ENCODE data around the gene UQCR11.

UQCR11 gene

DNA sequence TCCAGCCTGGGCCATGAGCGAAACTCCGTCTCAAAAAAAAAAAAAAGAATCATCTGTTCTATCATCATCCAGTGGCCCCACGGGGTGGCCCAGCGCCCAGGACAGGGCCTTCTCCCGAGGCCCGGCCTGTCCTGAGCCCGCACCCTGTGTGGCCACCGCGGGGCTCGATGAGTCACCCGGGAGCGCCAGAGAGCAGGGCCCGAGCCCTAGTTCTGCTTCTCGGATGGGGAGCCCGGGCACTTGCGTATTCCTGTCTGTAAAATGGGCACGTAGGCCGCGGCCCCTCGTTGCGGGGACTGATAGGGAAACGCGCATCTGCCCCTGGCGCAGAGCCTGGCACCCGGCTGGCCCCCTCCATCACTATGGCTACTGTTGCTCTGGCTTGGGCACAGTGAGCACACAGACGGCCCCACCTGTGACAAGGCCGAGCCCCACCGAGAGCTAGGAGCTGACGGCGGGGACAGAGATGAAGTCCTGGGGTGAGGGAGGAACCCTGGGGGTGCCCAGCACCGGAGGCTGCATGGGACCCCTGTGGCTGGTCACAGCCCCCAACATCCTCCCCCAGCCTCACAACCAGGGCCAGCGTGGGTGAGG lies 21.3 kb upstream of the UQCR11 start:
- peaks cover 32% of the 10 kb centered on the region for H3K36me3 Mint-ChIP-seq
- no peaks in the 10 kb centered on the region for H3K9me3 Mint-ChIP-seq

GRCh38 chr19:1624458-1624857 lies 19.2 kb upstream of the UQCR11 start:
- H3K27me3 Mint-ChIP-seq: no peaks in the 10 kb centered on the region
- peaks cover 40% of the 10 kb centered on the region for H3K4me1 Mint-ChIP-seq
- H3K9me3 Mint-ChIP-seq: no peaks in the 10 kb centered on the region
- no peak overlapping the region for H3K4me3 Mint-ChIP-seq
- peak; percentile 66 for ATAC-seq
- peaks cover 40% of the 10 kb centered on the region for H3K36me3 Mint-ChIP-seq
- H3K27ac Mint-ChIP-seq: no peak overlapping the region

More for the DNA sequence above, 21.3 kb upstream of the UQCR11 start:
- Mint-ChIP-seq H3K4me1 (peaks cover 24% of the 10 kb centered on the region), H3K27me3 (no peaks in the 10 kb centered on the region), H3K27ac (peak overlapping the region; percentile 32), H3K4me3 (no peak overlapping the region)
- ATAC-seq: no peak

- H3K36me3 Mint-ChIP-seq: peaks cover 54% of the 10 kb centered on the region
- peaks cover 57% of the 10 kb centered on the region for H3K4me1 Mint-ChIP-seq
- ATAC-seq: no peak
- H3K27ac Mint-ChIP-seq: peak overlapping the region; percentile 36
- H3K27me3 Mint-ChIP-seq: no peaks in the 10 kb centered on the region
- no peaks in the 10 kb centered on the region for H3K9me3 Mint-ChIP-seq
- no peak overlapping the region for H3K4me3 Mint-ChIP-seq
Measured at GRCh38 chr19:1622541-1622940, 17.3 kb upstream of the UQCR11 start.

- Mint-ChIP-seq H3K9me3 (no peaks in the 10 kb centered on the region), H3K36me3 (peaks cover 59% of the 10 kb centered on the region), H3K4me3 (no peak overlapping the region), H3K4me1 (peaks cover 62% of the 10 kb centered on the region), H3K27ac (no peak overlapping the region), H3K27me3 (no peaks in the 10 kb centered on the region)
- ATAC-seq: no peak
Measured at GRCh38 chr19:1622007-1622406, 16.7 kb upstream of the UQCR11 start.

GRCh38 chr19:1621574-1621973 lies 16.3 kb upstream of the UQCR11 start:
- no peak for ATAC-seq
- Mint-ChIP-seq H3K27me3 (no peaks in the 10 kb centered on the region), H3K9me3 (no peaks in the 10 kb centered on the region), H3K4me3 (no peak overlapping the region), H3K27ac (peak overlapping the region; percentile 49), H3K4me1 (peaks cover 66% of the 10 kb centered on the region), H3K36me3 (peaks cover 63% of the 10 kb centered on the region)

DNA sequence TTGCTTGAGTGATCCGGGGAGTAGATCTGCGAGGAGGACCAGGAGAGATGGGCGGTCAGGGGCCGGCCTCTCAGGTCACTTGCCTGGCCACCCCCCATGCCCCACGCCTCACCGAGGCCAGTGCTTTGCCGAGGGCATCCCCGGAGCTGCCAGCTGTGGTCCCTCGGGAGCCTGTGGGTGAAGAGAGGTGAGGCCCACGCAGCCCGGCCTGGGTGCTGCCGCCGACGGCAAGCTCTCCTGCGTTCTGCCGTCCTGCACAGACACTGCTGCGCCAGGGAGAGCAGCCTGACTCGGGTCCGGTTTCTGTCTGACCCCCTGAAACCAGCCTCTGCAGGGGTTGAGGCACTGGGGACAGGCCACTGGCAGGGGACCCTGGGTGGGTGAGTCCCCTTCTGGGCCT lies 15.8 kb upstream of the UQCR11 start:
- peaks cover 65% of the 10 kb centered on the region for H3K36me3 Mint-ChIP-seq
- peak; percentile 42 for ATAC-seq

DNA sequence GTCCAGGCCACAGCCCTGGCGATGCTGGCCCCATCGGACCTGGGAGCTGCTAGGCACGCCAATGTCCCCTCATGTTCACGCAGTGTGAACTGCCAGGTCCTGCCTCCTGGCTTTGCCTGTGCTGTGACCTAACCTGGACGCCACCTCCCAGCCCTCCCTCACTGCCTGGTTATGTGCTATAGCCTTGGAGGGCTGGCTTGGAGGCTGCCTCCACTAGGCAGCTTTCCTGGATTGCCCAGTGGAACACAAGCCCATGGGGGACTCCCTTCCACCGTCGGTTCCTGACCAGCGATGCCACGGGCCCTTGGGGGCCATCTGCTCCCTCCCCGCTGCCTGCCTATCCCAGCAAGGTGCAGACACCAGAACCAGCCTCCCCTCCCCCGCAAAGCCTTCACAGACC lies 15.2 kb upstream of the UQCR11 start:
- Mint-ChIP-seq H3K36me3 (peaks cover 65% of the 10 kb centered on the region), H3K9me3 (no peaks in the 10 kb centered on the region), H3K4me3 (no peak overlapping the region), H3K4me1 (peaks cover 61% of the 10 kb centered on the region), H3K27ac (peak overlapping the region; percentile 49), H3K27me3 (no peaks in the 10 kb centered on the region)
- ATAC-seq: no peak

More for the DNA sequence above, 15.8 kb upstream of the UQCR11 start:
- Mint-ChIP-seq H3K4me1 (peaks cover 66% of the 10 kb centered on the region), H3K27me3 (no peaks in the 10 kb centered on the region), H3K4me3 (no peak overlapping the region), H3K9me3 (no peaks in the 10 kb centered on the region), H3K27ac (peak overlapping the region; percentile 49)

DNA sequence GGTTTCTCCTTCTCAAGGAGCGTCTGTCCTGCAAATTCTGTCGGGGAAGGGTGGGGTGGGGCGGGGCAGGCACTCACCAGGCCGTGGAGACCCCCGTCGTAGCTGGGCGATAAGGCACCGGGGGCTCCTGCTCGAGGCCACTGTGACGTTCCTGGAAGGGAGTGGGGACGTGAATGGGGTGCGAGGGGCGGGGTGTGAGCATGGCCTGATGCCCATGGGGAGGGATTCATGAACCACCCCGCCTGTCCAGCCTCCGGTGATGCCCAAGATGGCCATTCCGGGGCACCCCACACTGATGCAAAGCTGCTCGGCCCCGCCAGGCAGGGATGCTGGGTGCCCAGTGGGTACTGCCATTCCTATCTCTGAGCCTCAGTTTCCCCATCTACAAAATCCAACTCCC lies 14.4 kb upstream of the UQCR11 start:
- Mint-ChIP-seq H3K4me3 (no peak overlapping the region), H3K27me3 (no peaks in the 10 kb centered on the region), H3K27ac (peak overlapping the region; percentile 13), H3K9me3 (no peaks in the 10 kb centered on the region), H3K36me3 (peaks cover 65% of the 10 kb centered on the region), H3K4me1 (peaks cover 57% of the 10 kb centered on the region)
- ATAC-seq: no peak

DNA sequence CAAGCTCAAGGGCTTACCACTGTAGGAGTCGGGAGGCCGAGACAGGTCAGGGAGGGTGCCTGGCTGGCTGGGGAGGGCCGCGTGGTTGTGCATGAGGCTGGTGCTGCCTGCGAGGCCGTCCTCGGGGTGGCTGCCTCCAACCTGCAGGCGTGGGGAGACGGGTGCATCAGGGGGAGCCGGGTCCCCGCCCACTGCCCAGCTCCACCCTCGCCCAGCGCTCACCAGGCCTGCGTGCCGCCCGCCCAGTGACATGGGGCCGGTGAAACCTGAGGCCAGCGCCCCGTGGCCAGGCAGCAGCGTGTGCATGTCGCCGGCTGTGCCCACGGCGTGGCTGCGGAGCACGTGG lies 13.8 kb upstream of the UQCR11 start:
- Mint-ChIP-seq H3K4me3 (no peak overlapping the region), H3K4me1 (peaks cover 57% of the 10 kb centered on the region), H3K9me3 (no peaks in the 10 kb centered on the region), H3K27me3 (no peaks in the 10 kb centered on the region), H3K27ac (no peak overlapping the region), H3K36me3 (peaks cover 65% of the 10 kb centered on the region)
- no peak for ATAC-seq

DNA sequence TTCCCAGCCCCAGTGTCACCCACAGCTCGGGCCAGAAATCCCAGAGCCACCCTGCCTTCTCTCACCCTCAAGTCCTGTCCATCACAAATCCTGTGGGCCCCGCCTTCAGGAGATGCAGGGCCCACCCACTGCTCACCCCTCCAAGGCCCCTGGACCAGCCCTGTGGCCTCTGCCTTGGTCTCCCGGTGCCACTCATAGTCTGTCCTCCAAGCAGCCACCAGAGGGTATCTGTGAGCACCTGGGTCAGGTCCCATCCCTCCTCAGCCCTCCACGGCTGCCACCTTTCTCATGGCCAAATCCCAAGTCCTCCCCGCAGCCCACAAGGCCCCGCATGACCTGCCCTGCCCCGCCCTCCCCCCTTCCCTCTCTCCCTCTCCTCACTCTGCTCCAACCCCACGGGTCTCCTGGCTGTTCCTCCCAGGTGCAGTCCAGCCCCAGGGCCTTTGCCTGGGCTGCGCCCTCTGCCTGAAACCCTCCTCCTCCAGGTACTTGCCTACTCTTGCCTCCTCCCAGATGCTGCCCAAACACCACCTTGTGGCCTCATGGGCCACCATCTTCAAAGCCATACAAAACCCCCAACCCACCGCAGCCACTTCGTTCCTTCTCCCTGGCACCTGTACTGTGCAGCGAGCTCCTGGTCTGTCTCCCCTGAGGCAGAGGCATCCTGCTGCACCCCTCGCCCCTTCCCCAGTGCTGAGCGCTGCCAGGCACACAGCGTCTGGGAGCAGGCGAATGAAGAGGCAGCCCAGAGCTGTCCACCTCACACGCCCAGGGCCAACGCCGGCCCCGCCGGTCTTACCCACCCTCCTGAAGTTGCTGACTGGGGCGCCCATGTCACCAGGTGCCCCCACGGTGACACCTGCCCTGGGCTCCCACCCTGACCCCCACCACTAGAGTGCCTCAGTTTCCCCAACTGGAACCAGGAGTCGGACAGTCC lies 13.2 kb upstream of the UQCR11 start:
- peak; percentile 77 for ATAC-seq
- peak overlapping the region; percentile 8 for H3K4me3 Mint-ChIP-seq
- H3K36me3 Mint-ChIP-seq: peaks cover 70% of the 10 kb centered on the region
- peaks cover 63% of the 10 kb centered on the region for H3K4me1 Mint-ChIP-seq
- H3K9me3 Mint-ChIP-seq: no peaks in the 10 kb centered on the region
- peak overlapping the region; percentile 60 for H3K27ac Mint-ChIP-seq
- H3K27me3 Mint-ChIP-seq: no peaks in the 10 kb centered on the region

- no peaks in the 10 kb centered on the region for H3K9me3 Mint-ChIP-seq
- H3K4me1 Mint-ChIP-seq: peaks cover 60% of the 10 kb centered on the region
- ATAC-seq: no peak
- peaks cover 71% of the 10 kb centered on the region for H3K36me3 Mint-ChIP-seq
- H3K27ac Mint-ChIP-seq: peak overlapping the region; percentile 60
- no peak overlapping the region for H3K4me3 Mint-ChIP-seq
- H3K27me3 Mint-ChIP-seq: no peaks in the 10 kb centered on the region
Measured at GRCh38 chr19:1616875-1617274, 11.6 kb upstream of the UQCR11 start.

DNA sequence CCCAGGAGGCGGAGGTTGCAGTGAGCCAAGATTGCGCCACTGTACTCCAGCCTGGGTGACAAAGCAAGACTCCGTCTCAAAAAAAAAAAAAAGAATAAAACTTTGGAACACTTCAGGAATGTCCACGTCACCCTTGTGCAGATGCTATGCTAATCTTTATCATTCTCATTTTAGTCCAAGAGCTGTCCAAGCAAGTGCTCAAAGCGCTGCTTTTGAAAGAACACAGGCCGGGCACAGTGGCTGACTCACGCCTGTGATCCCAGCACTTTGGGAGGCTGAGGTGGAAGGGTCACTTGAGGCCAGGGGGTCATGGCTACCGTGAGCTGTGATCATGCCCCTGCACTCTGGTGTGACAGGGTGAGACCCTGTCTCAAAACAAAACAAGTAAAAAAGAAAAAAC lies 11.1 kb upstream of the UQCR11 start:
- Mint-ChIP-seq H3K4me3 (no peak overlapping the region), H3K36me3 (peaks cover 75% of the 10 kb centered on the region), H3K27me3 (no peaks in the 10 kb centered on the region), H3K27ac (peak overlapping the region; percentile 60), H3K4me1 (peaks cover 63% of the 10 kb centered on the region), H3K9me3 (no peaks in the 10 kb centered on the region)
- no peak for ATAC-seq

GRCh38 chr19:1615156-1615765 lies 10.0 kb upstream of the UQCR11 start:
- ATAC-seq: no peak
- no peaks in the 10 kb centered on the region for H3K9me3 Mint-ChIP-seq
- no peak overlapping the region for H3K4me3 Mint-ChIP-seq
- H3K4me1 Mint-ChIP-seq: peaks cover 58% of the 10 kb centered on the region
- no peaks in the 10 kb centered on the region for H3K27me3 Mint-ChIP-seq
- no peak overlapping the region for H3K27ac Mint-ChIP-seq
- H3K36me3 Mint-ChIP-seq: peaks cover 85% of the 10 kb centered on the region

GRCh38 chr19:1613808-1614570 lies 8.7 kb upstream of the UQCR11 start:
- Mint-ChIP-seq H3K36me3 (peaks cover 81% of the 10 kb centered on the region), H3K4me1 (peaks cover 59% of the 10 kb centered on the region), H3K4me3 (no peak overlapping the region), H3K9me3 (no peaks in the 10 kb centered on the region), H3K27me3 (no peaks in the 10 kb centered on the region), H3K27ac (peak overlapping the region; percentile 48)
- no peak for ATAC-seq

DNA sequence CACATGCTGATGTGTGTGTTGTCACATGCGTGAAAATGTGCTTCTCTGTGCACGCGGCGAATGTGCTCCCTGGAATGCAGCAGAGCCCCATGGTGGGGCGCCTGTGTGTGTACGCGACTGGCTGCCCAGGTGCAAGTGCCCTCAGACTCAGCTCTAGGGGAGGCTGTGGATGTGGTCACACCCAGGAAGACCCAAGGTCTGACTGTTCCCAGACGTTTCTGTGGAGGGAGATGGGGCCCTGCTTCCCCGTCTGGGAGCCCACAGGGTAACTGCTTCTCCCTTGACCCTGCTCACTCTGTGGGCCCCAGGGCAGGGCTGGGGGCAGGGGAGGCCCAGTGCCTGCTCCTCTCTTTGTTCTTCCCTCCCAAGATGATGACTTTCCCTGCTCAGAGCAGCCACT lies 7.9 kb upstream of the UQCR11 start:
- ATAC-seq: no peak
- Mint-ChIP-seq H3K9me3 (no peaks in the 10 kb centered on the region), H3K27me3 (no peaks in the 10 kb centered on the region), H3K4me3 (no peak overlapping the region), H3K4me1 (peaks cover 60% of the 10 kb centered on the region), H3K27ac (no peak overlapping the region), H3K36me3 (peaks cover 74% of the 10 kb centered on the region)
